PC-3 (cell line): ENCODE measurements around the gene ACSS2.
"Not testable (repeated sequence)": the region's sequence is repeated elsewhere in the genome, so short reads cannot be mapped to it uniquely, and the experiment has no call there.

Source experiments
- CTCF ChIP-seq: fragments of 300-600 bp; sonication (generic); conservative IDR thresholded peaks from 2 replicates; pipeline ENCODE4 v1.5.1; 2017; ENCODE audit warnings: antibody characterized with exemption, low read depth, mild to moderate bottlenecking, low read length
- EZH2 ChIP-seq: fragments of 300-600 bp; sonication (generic); IDR thresholded peaks from one replicate; pipeline ENCODE4 v1.6.1; 2017; ENCODE audit warnings: antibody characterized with exemption, mild to moderate bottlenecking, low read length; ENCODE audit not compliant: unreplicated experiment
- EZH2phosphoT487 ChIP-seq: fragments of 300-600 bp; sonication (generic); IDR thresholded peaks from 2 replicates; pipeline ENCODE4 v1.6.1; 2018; ENCODE audit warnings: mild to moderate bottlenecking, antibody characterized with exemption, low read length, borderline replicate concordance

- not testable (repeated sequence) for TF ChIP-seq CTCF, EZH2, EZH2phosphoT487
These were observed 22.3 kb downstream of the ACSS2 start for GRCh38 chr20:34898731-34899130.
